Right lung (tissue), 10 donors: ENCODE data around the gene GLS. TPM values are rescaled to one million over a fixed set of nuclear protein-coding genes. Genes with fewer than 3 reads are reported as not detected.
"Not testable (repeated sequence)": the region's sequence is repeated elsewhere in the genome, so short reads cannot be mapped to it uniquely, and the experiment has no call there.

Source experiments
- DNase-seq, 2 donors: peaks; one replicate each; pipeline ENCODE4 v3.0.0-alpha.2; 2013
- long read RNA-seq, 8 donors: transcript quantifications; one replicate each; lab custom pipeline, GENCODE V29; 2026
- polyA plus RNA-seq, 5 donors: library from polyadenylated mRNA; unstranded; fragments of 120-200 nt; gene quantifications; one replicate each; pipeline versions ENCODE4 v1.2.1 to v1.2.3, GENCODE V29; 2013; ENCODE audit warnings: inconsistent platforms in 1 of 5, low replicate concordance in 1 of 5; ENCODE audit not compliant: insufficient read length in 5 of 5, insufficient read depth in 1 of 5

Gene GLS
- polyA plus RNA-seq: 100 to 1,000 TPM in 4 of 5 donors, 10 to 100 TPM in 1; 77.3 to 139 (median 115) TPM
- long read RNA-seq, donor 1, full-length matches to known transcripts: 10 of 49 reads
- long read RNA-seq, donor 1, partial matches to known transcripts: 39 of 49 reads
- long read RNA-seq, donor 1, other reads (novel, unspliced or antisense): 0 of 49 reads
- long read RNA-seq, donor 2, full-length matches to known transcripts: 5 of 5 reads
- long read RNA-seq, donor 2, partial matches to known transcripts: 0 of 5 reads
- long read RNA-seq, donor 2, other reads (novel, unspliced or antisense): 0 of 5 reads
- long read RNA-seq, donor 3, full-length matches to known transcripts: 10 of 45 reads
- long read RNA-seq, donor 3, partial matches to known transcripts: 26 of 45 reads
- long read RNA-seq, donor 3, other reads (novel, unspliced or antisense): 9 of 45 reads
- long read RNA-seq, donor 4, full-length matches to known transcripts: 8 of 8 reads
- long read RNA-seq, donor 4, partial matches to known transcripts: 0 of 8 reads
- long read RNA-seq, donor 4, other reads (novel, unspliced or antisense): 0 of 8 reads
- long read RNA-seq, donor 5, full-length matches to known transcripts: 10 of 16 reads
- long read RNA-seq, donor 5, partial matches to known transcripts: 6 of 16 reads
- long read RNA-seq, donor 5, other reads (novel, unspliced or antisense): 0 of 16 reads
- long read RNA-seq, donor 6, full-length matches to known transcripts: 18 of 114 reads
- long read RNA-seq, donor 6, partial matches to known transcripts: 96 of 114 reads
- long read RNA-seq, donor 6, other reads (novel, unspliced or antisense): 0 of 114 reads
- long read RNA-seq, donor 7, full-length matches to known transcripts: 7 of 27 reads
- long read RNA-seq, donor 7, partial matches to known transcripts: 7 of 27 reads
- long read RNA-seq, donor 7, other reads (novel, unspliced or antisense): 13 of 27 reads
- long read RNA-seq, donor 8, full-length matches to known transcripts: 6 of 6 reads
- long read RNA-seq, donor 8, partial matches to known transcripts: 0 of 6 reads
- long read RNA-seq, donor 8, other reads (novel, unspliced or antisense): 0 of 6 reads

GRCh38 chr2:190880378-190881083, at the start of gene GLS:
Gene GLS, plus strand, starts transcription at chr2:190880821. Its CDS starts 264 bp downstream, at chr2:190881085.
- DNase-seq: peak; percentile 96 to 97

GRCh38 chr2:190831941-190832340, 48.7 kb upstream of the GLS start:
- no peak for DNase-seq

- no peak for DNase-seq
Measured at GRCh38 chr2:190834890-190835208, 45.8 kb upstream of the GLS start.

GRCh38 chr2:190835303-190835930, 45.2 kb upstream of the GLS start:
- DNase-seq: no peak

GRCh38 chr2:190836767-190837166, 43.9 kb upstream of the GLS start:
- no peak for DNase-seq

GRCh38 chr2:190837420-190837819, 43.2 kb upstream of the GLS start:
- no peak for DNase-seq

GRCh38 chr2:190837952-190838361, 42.7 kb upstream of the GLS start:
- no peak for DNase-seq

- DNase-seq: no peak
Measured at GRCh38 chr2:190838492-190838910, 42.1 kb upstream of the GLS start.

GRCh38 chr2:190840569-190841172, 40.0 kb upstream of the GLS start:
- no peak for DNase-seq

- no peak for DNase-seq
Measured at GRCh38 chr2:190841707-190842505, 38.7 kb upstream of the GLS start.

GRCh38 chr2:190842606-190843104, 38.0 kb upstream of the GLS start:
- no peak for DNase-seq

- DNase-seq: no peak
Measured at GRCh38 chr2:190843890-190844699, 36.5 kb upstream of the GLS start.

GRCh38 chr2:190844700-190845401, 35.8 kb upstream of the GLS start:
- DNase-seq: no peak

- DNase-seq: peak in 1 of 2 donors; percentile 29
Measured at GRCh38 chr2:190846746-190847145, 33.9 kb upstream of the GLS start.

- no peak for DNase-seq
Measured at GRCh38 chr2:190847504-190848081, 33.0 kb upstream of the GLS start.

GRCh38 chr2:190849774-190850173, 30.8 kb upstream of the GLS start:
- DNase-seq: no peak

- DNase-seq: not testable (repeated sequence)
Measured at GRCh38 chr2:190853022-190853421, 27.6 kb upstream of the GLS start.
